ENCODE data around the gene SYF2. TPM values are rescaled to one million over a fixed set of nuclear protein-coding genes. Genes with fewer than 3 reads are reported as not detected.

The SYF2 gene
- total and polyA plus RNA-seq, 2 donors: 54.7 to 91.9 TPM

DNA sequence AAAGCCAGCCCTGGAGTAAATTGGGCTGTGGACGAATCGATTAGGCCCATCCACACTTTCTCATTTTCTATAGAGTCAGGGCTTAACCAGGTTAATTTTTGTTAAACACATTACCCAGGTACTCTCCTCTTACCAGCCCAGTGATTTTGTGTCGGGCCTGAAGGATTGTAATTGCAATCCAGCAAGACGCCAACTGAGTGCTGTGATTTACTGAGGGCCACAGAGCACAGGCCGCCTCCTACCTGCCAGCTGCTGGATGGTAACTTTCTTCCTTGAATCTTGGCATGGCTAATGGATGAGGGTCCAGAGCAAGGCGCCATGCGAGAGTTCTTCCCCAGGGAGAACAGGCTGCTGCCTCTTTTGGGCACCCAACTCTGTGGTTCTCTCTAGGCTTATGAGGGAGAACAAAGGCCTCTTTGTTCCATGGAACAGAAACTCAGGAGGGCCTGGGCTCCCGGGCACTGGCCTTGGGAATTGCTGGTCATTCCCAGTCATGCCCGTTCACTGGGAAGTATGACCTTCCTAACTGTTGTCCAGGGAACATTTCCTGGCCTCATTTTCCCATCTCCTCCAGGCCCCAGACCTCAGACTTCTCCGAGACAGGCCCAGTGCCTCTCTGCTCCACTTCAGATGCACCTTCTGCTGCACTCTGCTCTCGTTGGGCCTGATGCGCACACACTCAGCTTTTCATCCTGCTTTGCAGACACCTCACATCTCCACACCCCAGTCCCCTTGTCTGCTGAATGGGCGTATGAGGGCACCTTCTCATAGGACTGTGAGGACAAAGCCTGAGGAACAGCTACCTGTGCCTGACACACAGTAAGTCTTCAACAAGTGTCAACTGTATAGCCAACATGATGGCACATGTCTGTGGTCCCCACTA is 57.3 kb downstream of the SYF2 start:
- no peaks in the 10 kb centered on the region for H3K4me1 ChIP-seq (ENCODE audit: insufficient read depth)
- no peak overlapping the region for H3K27ac ChIP-seq (ENCODE audit: low read depth)
- no peak for DNase-seq (ENCODE audit: extremely low spot score)
- 88% methylated on average over 13 of the region's 13 CpGs for WGBS
- no peaks in the 10 kb centered on the region for H3K36me3 ChIP-seq (ENCODE audit: insufficient read depth)
- no peak overlapping the region for H3K4me3 ChIP-seq (ENCODE audit: low read depth, low read length)

DNA sequence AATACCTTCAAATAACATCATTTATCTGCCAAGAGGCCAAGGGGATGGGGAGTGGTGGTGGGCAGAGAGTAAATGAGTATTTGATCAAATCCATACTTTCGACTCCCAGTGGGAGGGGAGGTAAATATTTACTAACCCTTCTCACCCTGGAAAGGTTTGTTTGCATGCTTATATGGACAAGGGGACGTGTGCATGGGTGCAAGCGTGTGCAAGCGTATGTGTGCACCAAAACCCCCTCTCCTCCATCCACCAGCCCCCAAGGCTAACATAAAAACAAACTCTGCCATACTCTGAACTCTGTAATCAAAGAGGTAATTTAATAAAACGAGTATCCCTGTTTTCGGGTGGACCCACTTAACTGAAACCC is 58.0 kb downstream of the SYF2 start:
- DNase-seq (ENCODE audit: extremely low spot score): no peak
- no peaks in the 10 kb centered on the region for H3K4me1 ChIP-seq (ENCODE audit: insufficient read depth)
- H3K27ac ChIP-seq (ENCODE audit: low read depth): no peak overlapping the region
- no peak overlapping the region for H3K4me3 ChIP-seq (ENCODE audit: low read depth, low read length)
- 84% methylated on average over 6 of the region's 6 CpGs for WGBS
- H3K36me3 ChIP-seq (ENCODE audit: insufficient read depth): no peaks in the 10 kb centered on the region

GRCh38 chr1:25173809-25174340 is 58.4 kb downstream of the SYF2 start:
- no peak overlapping the region for H3K4me3 ChIP-seq (ENCODE audit: low read depth, low read length)
- no peaks in the 10 kb centered on the region for H3K36me3 ChIP-seq (ENCODE audit: insufficient read depth)
- no peak for DNase-seq (ENCODE audit: extremely low spot score)
- H3K27ac ChIP-seq (ENCODE audit: low read depth): no peak overlapping the region
- no peaks in the 10 kb centered on the region for H3K4me1 ChIP-seq (ENCODE audit: insufficient read depth)
- WGBS: 93% methylated on average over 3 of the region's 3 CpGs

Other genes starting within 250 kb of the SYF2 start
- 126 TPM for gene RSRP1, start 15.0 kb upstream of the SYF2 start, total RNA-seq
- 69.6 TPM for gene RSRP1, start 15.0 kb upstream of the SYF2 start, polyA plus RNA-seq
- gene RHD, start 40.0 kb upstream of the SYF2 start, total RNA-seq: 0.69 TPM
- not detected for gene RHD, start 40.0 kb upstream of the SYF2 start, polyA plus RNA-seq
- gene TMEM50A, start 105.8 kb upstream of the SYF2 start, total RNA-seq: 80.6 TPM
- gene TMEM50A, start 105.8 kb upstream of the SYF2 start, polyA plus RNA-seq: 95.8 TPM
- 0.85 TPM for gene RHCE, start 188.3 kb upstream of the SYF2 start, total RNA-seq
- 0.19 TPM for gene RHCE, start 188.3 kb upstream of the SYF2 start, polyA plus RNA-seq
- gene MACO1, start 198.4 kb upstream of the SYF2 start, total RNA-seq: 24.4 TPM
- gene MACO1, start 198.4 kb upstream of the SYF2 start, polyA plus RNA-seq: 7.9 TPM